ENCODE measurements around the gene PHACTR3.
A peak's percentile ranks its signal among the peaks of the same experiment; 100 is the strongest.

The PHACTR3 gene

DNA sequence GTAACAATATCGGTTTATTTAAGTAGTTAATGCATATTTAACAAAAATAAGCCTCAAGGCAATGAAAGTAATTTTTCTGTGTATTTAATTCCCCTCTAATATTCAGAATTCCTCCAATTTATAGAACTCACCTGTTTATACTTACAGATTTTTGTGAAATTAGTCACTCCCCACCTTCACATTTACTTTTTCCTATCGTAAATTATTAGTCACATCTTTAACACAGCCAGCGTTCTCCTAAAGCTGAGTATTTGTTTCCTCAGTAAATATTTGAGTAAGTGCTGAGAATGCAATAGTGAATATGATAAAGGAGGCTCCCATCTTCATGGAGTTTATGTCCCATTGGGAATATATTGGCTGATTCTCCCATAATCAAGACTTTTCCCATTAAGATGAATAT lies 241.1 kb downstream of the PHACTR3 start:
- TF ChIP-seq, protein P1, sequence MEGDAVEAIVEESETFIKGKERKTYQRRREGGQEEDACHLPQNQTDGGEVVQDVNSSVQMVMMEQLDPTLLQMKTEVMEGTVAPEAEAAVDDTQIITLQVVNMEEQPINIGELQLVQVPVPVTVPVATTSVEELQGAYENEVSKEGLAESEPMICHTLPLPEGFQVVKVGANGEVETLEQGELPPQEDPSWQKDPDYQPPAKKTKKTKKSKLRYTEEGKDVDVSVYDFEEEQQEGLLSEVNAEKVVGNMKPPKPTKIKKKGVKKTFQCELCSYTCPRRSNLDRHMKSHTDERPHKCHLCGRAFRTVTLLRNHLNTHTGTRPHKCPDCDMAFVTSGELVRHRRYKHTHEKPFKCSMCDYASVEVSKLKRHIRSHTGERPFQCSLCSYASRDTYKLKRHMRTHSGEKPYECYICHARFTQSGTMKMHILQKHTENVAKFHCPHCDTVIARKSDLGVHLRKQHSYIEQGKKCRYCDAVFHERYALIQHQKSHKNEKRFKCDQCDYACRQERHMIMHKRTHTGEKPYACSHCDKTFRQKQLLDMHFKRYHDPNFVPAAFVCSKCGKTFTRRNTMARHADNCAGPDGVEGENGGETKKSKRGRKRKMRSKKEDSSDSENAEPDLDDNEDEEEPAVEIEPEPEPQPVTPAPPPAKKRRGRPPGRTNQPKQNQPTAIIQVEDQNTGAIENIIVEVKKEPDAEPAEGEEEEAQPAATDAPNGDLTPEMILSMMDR (IDR thresholded peaks at IDR 0.05), result no peak

DNA sequence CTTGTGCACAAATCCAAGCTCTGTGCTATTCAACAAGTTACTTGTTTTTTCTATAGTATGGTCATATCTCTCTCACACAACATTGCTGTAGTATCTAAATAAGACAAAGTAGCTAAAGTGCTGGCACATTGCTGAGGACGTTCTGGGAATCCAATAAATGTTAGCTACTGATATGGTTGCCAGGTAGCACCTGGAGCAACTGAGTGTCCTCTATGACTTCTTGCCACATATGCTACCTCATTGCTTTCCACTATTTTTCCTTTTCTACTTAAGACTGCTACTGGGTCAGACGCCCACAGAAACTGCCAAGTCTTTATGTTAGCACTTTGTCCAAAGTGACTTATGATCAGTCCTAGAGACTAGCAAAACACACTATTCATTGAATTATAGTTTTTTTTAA lies 243.8 kb downstream of the PHACTR3 start:
- TF ChIP-seq, protein P1 (IDR thresholded peaks at IDR 0.05), result no peak

DNA sequence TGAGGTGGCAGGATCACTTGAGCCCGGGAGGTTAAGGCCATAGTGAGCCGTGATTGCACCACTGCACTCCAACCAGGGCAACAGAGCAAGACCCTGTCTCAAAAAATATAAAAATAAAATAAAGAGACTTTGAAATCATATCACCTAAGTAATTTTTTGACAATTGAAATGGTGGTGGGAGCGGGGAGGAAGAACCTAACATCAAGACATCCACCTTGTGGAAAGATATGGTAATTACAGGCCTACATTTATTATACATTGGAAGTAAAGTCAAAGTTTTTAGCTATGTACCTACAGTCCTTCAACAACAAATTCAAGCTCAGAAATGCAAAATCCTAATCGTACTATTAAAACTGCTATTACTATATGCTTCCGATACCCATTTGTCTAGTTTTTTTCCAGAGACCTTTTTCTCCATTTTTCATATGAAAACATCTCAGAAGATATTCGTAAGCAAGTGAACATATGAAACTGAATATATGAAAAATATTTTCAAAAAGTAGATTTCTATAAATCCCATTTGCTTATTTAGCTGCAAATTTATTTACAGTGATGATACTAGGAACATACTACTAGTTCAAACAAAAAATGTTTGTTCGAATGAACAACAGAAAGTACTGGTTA lies 245.8 kb downstream of the PHACTR3 start:
- TF ChIP-seq, protein P1 (IDR thresholded peaks at IDR 0.05), result peak; percentile 69

DNA sequence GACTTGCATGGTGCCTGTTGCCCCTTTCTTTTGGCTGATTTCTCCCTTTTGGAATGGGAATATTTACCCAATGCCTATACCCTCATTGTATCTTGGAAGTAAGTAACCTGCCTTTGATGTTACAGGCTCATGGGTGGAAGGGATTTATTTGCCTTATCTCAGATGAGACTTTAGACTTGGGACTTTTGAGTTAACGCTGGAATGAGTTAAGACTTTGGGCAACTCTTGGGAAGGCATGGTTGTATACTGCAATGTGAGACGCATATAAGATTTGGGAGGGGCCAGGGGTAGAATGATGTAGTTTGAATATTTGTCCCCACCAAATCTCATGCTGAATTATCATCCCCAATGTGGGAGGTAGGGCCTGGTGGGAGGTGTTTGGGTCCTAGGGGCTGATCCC lies 253.6 kb downstream of the PHACTR3 start:
- TF ChIP-seq, protein P1 (IDR thresholded peaks at IDR 0.05), result no peak

DNA sequence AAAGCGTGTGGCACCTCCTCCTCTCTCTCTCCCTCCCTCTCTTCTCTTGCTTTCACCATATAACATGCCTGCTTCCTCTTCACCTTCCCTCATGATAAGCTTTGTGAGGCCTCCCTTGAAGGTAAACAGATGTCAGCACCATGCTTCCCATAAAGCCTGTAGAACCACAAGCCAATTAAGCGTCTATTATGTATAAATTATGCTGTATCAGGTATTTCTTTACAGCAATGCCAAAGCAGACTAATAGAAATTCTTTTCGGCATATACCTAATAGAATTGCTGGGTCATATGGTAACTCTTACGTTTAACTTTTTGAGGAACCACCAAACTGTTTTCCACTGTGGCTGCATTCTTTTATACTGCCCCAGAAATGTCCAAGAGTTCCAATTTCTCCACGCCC lies 254.1 kb downstream of the PHACTR3 start:
- TF ChIP-seq, protein P1 (IDR thresholded peaks at IDR 0.05), result no peak

DNA sequence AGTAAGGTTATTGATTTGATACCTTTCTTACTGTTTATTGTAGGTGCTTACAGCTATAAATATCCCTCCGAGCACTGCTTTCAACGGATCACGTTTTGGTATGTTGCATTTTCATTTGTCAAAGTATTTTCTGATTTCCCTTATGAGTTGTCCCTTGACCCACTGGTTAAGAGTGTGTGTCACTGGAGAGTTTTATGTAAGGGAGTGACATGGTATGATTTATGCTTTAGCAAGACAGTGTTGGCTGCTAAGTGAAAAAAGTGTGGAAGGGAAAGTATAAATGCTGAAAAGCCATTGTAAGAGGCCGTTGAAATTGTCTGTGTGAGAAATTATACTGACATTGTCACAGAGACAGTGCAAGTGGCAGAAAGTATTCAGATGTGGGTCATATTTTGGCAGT lies 257.1 kb downstream of the PHACTR3 start:
- TF ChIP-seq, protein P1 (IDR thresholded peaks at IDR 0.05), result no peak

DNA sequence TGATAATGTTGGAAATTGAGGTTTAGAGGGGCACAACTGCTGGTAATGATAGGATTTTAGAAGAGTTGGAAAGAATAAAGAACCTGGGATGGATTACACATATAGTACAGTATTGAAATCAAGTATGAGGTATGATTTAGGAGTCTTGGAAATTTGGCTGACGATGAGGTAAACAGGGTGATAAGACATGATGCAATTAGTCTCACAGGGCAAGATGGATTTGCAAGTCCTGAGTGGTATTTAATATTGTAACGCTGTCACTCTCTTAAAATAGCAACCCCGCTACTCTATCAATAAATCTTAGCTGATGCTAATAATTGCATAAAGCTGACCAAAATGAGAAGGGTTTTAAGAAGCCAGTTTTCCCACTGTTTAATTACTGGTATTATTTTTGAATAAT lies 258.7 kb downstream of the PHACTR3 start:
- TF ChIP-seq, protein P1 (IDR thresholded peaks at IDR 0.05), result no peak

DNA sequence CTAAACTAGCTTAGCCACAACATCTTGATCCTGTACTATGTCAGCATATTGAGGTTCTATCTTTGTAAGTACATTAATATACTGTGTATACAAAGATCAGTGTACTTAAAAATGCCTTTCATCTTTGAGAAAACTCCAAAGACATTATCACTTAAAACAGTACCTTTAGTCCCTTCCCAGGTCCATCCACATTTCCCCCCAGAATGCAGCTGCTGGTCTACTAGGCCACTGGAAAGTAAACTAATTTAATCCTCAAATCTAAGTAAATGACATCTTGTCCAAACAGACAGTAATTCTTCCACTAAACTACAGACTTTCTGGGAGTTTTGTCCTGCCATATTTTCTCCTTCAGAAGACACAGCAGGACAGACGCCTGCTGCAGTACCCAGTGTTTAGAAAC lies 260.4 kb downstream of the PHACTR3 start:
- TF ChIP-seq, protein P1 (IDR thresholded peaks at IDR 0.05), result no peak

All from LNCAP (cell line).